GM19467 (cell line): Measurements from ENCODE around the gene DUSP15.

Experiments
- ATAC-seq: cut with Tn5 transposase; IDR thresholded peaks from one replicate; pipeline ENCODE4 v1.9.1; 2021; ENCODE audit warnings: mild to moderate bottlenecking, moderate library complexity; ENCODE audit not compliant: unreplicated experiment

The DUSP15 gene

DNA sequence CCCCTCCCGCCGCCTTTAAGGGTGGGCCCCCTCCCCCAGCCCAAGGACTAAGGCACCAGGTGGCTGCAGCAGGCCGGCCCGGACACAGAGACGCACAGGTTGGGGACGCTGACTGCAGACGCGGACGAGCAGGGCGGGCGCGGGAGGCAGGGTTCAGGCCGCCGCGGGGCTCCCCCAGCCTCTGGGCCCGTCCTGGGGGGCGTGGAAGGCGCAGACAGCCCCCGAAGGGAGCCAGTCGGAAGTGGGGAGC, 9.3 kb downstream of the DUSP15 start:
- no peak for ATAC-seq

DNA sequence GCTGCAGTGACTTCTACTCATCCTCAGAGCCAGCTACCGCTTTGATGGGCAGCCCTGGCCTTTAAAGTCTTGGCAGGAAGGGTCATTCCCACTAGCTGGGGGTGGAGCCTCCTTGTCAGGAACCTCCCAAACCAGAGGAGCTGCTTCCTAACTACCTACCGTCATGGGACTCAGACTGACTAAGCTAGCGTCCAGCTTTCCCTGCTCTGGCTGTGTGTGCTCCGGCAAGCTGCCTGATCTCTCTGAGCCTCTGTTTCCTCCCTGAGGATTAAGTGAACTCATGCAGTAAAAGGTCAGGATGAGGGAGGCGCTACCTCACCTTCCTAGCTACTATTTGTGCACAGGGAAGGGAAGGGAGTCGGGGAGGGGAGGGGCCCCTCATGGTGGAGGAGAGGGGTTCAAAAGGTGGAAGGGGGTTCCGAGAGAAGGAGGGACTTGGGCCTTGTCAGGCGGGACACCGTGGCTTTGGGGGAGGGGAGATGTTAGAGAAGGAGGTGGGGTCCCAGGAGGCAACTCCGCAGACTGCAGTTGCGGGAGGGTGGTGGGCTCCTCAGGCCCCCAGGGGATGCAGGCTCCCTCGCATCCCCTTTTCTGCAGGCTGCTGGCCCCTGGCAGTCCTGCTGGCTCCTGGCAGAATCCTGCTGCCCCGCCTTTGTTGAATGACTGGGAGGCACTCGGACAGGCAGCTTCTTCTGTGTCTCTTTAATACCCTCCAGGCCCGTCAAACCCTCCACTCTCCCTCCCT, 9.8 kb downstream of the DUSP15 start:
- ATAC-seq: no peak

DNA sequence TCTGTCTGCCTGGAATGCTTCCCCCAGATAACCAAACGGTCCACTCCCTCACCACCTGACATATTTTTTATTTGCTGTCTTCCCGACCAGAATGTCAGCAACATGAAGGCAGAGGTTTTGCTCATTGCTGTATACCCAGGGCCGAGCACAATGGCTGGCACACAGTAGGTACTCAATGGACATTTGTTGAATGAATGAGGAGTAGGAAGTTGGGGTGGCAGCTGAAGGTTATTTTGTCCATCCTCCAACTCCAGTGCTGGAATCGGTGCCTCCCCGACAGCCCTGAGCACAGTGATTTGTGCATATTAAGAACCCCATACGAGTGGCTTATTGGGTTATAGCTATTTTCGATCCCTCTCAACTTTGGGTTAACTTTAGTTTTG, 10.3 kb downstream of the DUSP15 start:
- no peak for ATAC-seq

DNA sequence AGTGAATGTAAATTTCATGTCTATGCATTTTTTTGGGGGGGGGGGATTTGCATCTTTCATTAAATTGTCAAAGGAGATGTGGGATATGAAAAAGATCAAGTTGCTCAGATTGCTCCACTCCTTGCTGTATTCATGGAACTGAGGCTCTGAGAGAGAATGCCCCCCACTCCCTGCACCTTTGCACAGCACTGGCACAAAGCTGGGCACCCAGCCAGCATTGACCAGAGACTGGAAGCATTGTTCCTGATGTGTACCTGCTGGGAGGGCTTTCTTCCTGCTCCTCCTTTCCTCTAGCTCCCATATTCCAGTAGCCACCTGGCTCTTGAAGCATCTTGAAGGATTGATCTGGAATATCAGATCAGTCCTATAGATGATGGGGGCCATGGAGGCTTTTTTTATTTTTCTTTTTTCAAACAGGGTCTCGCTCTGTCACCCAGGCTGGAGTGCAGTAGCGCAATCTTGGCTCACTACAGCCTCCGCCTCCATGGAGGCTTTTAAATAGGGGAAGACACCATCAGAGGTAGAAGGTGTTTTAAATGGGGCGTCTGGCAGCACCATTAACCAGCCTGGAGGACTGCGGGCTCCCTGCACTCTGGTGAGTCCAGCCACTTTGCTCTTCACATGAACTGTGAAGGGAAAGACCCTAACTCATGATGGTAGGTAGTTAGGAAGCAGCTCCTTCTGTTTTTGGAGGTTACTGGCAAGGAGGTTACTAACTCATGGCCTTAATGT, 10.9 kb downstream of the DUSP15 start:
- no peak for ATAC-seq

DNA sequence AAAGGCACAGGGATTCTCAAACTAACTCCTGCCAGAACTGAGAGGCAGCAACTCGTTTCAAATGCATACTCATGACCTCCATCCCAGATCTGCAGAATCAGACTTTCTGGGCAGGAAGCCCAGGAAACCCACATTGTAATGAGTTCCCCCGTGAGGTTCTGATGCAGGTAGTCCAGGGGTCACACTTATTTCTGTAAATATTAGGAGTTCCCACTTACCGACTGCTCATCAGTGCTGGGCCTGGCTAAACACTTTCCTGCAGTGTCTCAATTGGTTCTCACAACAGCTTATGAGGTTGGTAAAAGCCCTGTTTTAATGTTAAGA, 11.6 kb downstream of the DUSP15 start:
- no peak for ATAC-seq

- ATAC-seq: no peak
Observed at GRCh38 chr20:31857861-31858759, 12.2 kb downstream of the DUSP15 start.

DNA sequence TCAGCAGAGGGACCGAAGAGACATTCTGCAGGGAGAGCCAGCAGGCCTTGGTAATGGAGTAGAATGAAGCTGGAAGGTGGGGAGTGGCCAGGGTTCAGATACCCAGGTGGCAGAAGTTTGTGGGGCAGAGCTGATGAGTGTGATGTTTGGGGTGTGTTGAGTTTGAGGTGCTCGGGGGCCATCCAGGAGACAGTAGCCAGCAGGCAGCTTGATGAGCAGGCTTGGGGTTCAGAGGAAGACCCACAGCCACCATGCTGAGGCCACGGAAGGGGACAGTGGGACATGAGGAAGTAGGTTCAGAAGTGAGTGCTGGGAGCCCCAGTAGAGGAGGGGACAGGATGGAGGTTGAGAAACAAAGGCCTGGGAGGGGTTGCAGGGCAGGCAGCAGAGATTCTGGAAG, 13.8 kb downstream of the DUSP15 start:
- no peak for ATAC-seq

DNA sequence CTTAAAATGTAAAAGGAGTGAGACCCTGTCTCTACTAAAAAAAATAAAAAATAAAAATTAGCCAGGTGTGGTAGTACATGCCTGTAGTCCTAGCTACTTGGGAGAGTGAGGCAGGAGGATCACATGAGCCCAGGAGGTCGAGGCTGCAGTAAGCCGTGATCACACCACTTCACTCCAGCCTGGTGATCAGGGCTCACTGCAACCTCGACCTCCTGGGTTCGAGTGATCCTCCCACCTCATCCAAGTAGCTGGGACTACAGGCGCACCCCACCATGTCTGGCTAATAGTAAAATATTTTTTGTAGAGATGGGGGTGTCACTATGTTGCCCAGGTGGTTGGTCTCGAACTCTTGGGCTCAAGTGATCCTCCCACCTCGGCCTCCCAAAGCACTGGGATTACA, 16.8 kb downstream of the DUSP15 start:
- ATAC-seq: no peak

GRCh38 chr20:31851240-31851955, 18.9 kb downstream of the DUSP15 start:
- ATAC-seq: no peak

DNA sequence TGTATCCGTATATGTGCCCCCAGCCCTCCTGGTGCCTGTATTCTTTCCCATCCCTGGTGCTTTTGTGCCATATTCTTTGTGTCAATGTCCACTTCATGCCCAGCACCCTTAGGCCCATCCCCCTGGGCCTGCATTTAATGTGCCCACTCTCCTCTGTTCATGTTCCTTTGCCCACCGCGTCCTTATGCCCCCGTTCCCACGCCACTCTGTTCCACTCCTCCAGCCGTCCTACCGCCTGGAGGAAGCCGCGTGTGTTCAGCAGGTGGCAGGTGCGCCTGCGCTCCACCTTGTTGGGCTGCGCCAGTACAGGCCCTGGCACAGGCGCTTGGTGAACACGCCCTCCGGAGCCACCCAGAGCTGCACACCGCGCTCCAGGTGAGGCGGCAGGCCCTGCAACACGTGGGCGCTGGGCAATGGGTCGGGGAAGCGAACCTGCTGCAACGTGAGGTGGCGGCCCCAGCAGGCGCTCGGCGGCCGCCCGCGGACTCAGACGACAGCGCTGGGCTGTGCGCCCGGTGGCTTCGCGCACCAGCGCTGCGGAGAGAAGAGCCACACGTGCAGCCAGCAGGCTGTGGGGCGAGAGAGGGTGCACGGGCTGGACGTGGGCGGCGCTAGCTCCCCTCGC, 20.9 kb downstream of the DUSP15 start:
- ATAC-seq: no peak

DNA sequence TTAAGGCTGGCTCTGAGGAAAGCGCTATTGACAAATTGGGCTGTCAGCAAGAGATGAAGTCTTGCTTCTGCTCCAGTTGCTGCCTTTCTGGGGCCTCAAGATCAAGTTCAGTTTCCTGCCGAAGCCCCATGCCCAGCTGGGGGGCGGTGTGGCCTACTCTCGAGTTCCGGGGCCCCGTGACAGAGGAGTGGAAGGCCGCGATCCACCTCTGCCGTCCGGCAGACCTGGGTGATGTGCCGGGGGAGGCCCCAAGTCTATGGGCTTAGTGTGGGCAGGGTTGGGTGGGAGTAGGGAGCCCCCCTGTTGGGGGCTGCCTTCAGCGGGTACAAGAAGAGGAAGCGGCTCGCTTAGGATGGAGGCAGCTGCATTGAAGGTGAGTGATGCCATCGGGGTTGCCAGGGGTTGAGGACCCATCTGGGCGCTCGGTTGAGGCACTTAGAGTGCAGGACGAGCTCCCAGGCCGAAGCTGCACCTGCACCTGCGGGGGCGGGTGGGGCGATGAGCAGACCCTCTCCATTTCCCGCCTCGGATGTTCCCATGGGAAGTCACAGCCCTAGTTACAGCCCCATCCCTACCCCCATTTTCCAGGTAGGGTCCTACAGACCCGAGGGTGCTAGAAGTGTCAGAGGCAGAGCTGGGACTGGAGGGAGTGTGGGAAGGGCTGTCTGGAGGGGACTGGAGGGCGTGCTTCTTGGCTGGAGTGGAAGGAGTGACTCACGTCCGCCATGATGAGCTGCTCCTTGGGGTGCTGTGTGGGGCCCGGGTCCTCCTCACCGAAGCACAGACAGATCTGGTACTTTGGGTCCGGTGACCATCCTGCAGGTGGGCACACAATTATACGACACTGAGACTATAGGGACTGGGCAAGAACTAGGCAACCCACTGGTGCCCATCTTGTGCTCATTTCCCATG, 22.0 kb downstream of the DUSP15 start:
- ATAC-seq: no peak

DNA sequence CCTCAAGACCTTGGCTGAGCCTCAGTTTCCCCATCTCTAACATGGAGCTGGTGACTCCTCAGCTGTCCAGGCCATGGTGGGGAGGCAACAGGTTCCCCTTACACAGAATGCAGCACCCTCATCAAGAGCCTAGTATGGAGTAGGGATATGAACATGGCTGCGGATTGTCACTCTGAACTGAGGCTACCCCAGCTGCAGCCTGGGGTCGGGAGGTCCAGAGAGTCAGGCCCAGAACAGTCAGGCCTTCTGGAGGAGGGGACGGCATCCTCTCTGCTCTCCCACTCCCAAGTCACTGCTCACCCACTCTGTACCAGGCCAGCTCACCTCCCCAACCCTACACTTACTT, 23.6 kb downstream of the DUSP15 start:
- no peak for ATAC-seq

DNA sequence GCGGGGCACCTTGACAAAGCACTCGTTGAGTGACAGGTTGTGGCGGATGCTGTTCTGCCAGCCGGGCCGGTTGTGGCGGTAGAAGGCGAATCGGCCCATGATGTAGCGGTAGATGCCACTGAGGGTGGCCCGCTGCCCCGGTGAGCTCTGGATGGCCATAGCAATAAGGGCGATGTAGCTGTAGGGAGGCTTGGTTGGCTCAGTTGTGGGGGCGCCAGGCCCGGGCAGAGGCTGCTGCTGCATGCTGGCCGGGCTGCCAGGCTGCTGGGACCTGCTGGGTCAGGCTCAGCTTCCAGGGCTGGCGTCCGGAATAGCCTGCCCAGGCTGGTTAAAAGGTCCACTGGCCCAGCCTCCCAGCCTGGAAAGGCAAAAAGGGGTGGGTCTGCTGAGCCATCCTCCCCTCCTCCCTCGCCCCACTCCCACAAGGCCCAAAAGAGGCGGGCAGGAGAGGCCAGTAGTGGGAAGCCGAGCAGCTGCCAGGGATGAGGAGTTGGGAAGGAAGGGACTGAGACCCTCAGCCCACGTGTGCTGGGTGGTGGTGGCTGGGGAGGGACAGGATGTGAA, 24.9 kb downstream of the DUSP15 start, which contains the start of gene FOXS1:
Gene FOXS1, minus strand, starts transcription at position 305 of the 564 bp plus-strand sequence. Its CDS starts 62 bp downstream, at position 243.
- no peak for ATAC-seq

DNA sequence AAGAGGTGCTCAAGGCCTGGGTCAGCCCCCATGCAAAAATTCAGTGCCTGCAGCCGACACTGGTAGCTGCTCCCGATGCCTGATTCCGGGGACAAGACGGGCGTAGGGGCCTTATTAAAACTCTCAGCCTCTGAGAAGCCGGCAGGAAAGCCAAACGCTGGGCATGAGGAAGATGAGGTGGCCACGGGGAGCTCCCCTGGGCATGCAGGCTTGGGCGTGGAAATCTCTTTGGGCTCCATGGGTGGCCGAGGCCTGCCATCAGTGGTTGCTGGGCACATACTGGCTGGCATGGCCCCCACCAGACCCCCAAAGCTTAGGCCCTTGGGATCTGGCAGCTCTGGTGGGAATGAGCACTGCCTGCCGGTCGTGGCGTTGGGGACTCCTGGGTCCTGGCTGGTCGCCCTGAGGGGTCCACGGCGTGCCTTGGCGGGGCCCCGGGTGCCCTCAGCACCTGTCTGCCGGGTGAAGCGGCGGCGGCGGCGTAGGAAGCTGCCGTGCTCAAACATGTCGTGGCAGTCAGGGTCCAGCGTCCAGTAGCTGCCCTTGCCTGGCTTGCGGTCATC, 25.5 kb downstream of the DUSP15 start:
- ATAC-seq: no peak

DNA sequence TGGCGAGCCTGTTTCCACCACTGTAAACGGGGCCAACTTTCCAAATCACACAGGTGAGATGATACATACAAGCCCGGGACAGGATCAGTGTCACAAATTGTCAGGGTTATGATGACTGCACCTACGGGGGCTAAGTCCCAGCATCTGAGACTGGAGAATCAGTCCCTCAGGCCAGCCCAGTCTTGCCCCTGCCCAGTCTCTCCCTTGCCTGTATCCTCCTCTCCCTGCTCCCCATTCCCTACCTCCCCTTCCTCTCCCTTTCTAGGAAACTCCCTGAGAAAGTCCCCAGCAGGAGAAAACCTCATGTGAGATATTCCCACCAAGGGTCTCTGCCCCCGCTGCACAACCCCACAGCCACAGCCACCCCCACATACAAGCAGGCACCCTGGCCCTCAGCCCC, 26.4 kb downstream of the DUSP15 start:
- ATAC-seq: no peak

DNA sequence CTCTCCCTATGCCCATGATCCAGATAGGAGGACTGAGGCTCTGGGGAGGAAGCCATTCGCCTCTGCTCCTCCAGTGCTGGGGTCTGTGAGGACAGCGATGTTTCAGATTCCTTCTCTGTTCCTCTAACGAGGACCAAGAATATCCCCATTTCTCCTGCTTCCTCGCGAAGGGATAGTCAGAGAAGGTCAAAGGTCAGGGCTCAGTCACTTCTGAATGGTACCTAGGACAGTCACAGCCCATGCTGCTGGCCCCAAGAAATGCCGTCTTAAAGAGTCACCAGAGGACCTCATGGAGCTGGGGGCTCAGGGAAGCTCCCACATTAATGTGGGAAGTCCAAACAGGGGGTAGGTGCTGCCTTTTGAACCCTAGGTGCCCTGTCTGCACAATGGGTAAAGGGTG, 27.0 kb downstream of the DUSP15 start:
- ATAC-seq: no peak

GRCh38 chr20:31842471-31843157, 27.7 kb downstream of the DUSP15 start:
- ATAC-seq: no peak

GRCh38 chr20:31841928-31842327, 28.4 kb downstream of the DUSP15 start:
- ATAC-seq: no peak
